Nucleus accumbens (tissue), 56 donors: ENCODE results near the gene TRRAP.

ENCODE experiments used
- DNase-seq, 56 donors: peaks; one replicate each; lab custom pipeline; 2025; lab: John Stamatoyannopoulos, UW

The TRRAP gene

DNA sequence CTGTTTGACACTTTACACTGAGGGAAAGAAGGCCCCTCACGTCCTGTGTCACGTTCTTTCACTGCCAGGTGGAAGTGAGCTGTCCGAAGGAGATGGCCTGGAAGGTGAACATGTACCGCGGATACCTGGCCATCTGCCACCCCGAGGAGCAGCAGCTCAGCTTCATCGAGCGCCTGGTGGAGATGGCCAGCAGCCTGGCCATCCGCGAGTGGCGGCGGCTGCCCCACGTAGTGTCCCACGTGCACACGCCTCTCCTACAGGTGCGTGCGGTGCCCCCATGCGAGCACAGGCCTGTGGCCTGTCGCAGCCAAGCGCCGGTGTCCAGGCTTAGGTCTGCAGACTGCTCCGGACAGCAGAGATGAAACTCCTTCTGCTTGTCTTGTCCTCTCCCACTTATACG is 103.4 kb downstream of the TRRAP start:
- DNase-seq: no peak

DNA sequence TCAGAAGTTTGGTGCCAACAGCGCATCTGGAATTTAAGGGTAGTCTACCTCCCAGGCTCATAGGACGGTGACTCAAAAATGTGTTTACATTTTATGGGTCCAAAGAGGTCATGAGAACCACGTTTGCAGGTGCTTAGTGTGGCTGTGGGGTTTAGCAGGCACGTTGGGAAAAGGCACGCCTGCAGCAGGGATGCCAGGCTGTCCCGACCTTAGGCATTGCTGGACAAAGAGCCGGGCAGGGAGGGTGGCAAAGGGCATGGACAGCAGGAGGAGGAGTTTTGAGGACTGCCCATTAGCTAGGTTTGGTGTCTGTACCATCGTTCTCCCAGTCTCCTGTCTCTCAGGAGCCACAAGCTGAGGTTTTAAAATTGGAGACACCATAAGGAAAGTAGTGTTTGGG is 104.4 kb downstream of the TRRAP start:
- no peak for DNase-seq

DNA sequence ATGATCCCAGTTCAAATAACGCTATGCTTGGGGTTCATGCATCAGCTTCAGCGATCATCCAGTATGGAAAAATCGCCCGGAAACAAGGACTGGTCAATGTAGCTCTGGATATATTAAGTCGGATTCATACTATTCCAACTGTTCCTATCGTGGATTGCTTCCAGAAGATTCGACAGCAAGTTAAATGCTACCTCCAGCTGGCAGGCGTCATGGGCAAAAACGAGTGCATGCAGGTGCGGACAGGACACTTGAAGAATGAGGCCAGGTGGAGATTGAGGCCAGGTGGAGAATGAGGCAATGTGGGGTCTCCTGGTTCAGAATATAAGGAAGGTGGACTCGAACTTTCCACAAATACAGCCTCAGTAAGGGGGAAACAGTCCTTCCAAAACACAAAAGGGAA is 105.8 kb downstream of the TRRAP start:
- no peak for DNase-seq

DNA sequence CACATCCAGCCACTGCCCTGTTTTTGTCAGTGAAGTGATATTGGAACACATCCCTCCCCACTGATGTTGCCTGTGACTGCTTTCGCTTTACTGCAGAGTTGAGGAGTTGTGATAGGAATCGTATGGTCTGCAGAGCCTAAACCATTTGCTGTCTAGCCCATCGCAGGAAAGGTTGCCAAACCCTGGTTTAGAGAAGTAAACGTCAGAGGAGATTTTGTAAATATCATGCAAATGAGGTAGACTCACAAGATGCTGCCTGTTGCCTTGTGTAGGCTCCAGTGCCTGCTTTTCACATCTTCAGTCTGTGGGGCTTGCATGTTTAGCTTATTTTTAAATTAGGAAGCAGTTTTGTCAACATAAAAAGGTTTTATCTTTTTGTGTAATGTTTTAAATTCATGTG is 107.1 kb downstream of the TRRAP start:
- DNase-seq: no peak

DNA sequence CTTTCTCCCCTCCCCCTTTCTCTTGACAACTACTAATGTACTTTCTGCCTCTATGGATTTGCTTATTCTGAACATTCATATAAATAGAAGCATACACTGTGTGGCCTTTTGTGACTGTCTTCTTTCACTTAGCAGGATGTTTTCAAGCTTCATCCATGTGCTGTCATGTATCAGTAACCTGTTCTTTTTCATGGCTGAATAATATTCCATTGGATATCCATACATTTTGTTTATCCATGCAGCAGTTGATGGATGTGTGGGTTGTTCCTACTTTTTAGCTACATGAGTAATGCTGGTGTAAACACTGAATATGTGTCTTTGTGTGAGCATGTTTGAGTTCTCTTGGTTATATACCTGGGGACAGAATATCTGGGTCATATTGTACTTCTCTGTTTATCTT is 107.6 kb downstream of the TRRAP start:
- DNase-seq: no peak

DNA sequence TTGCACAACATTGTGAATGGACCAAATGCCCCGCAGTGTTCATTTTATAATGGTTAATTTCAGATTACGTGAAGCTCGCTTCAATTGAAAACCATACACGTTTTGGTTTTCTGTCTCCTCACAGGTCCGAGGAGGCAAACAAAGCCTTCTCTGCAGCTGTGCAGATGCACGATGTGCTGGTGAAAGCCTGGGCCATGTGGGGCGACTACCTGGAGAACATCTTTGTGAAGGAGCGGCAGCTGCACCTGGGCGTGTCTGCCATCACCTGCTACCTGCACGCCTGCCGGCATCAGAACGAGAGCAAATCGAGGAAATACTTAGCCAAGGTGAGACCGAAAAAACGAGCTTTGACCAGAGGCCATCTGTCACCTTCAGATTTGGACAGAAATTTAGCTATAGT is 110.3 kb downstream of the TRRAP start:
- DNase-seq: no peak

DNA sequence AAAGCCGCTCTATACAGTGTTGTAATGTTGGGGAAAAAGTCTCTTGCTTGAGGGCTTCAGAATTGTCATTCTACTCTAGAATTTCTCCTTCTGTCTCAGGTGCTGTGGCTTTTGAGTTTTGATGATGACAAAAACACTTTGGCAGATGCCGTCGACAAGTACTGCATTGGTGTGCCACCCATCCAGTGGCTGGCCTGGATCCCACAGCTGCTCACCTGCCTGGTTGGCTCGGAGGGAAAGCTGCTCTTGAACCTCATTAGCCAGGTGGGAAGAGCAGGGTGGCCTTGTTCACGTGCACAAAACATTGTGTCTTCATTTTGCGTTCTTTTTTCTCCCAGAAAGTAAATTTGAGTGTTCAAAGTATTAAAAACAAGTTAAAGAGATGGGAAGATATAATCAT is 112.0 kb downstream of the TRRAP start:
- no peak for DNase-seq

DNA sequence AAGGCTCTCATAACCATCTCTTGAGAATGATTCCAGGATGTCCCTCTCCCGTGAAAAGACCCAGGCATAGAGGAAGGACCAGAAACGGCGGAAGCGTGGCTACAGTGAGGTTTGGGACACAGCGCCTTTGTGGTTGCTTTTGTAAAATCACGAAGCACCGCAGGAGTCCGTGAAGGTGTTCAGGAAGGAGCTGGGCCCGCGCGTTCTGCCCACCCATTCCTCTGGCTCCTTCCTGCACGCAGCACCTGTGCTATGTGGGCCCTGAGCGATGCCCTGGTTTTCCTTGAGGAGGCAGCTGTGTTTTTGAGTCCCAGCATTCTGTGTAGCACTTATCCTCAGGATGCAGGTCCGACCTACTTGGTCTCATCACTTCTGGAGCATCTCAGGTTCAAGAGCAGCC is 112.8 kb downstream of the TRRAP start:
- no peak for DNase-seq

DNA sequence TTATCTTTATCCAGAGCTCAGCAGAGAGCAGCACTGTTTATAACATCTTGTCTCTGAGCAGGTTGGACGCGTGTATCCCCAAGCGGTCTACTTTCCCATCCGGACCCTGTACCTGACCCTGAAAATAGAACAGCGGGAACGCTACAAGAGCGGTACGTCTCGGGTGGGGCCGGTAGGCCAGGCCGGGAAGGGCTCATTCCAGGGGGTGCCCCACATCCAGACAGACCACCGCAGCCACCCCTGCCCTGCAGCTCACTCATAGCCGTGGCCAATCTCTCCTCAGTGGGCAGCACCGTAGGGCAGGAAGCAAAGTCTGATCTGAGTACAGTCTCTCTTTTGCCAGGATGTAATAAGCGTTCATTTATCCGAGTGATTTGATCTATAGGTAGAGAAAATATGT is 113.7 kb downstream of the TRRAP start:
- DNase-seq: no peak

DNA sequence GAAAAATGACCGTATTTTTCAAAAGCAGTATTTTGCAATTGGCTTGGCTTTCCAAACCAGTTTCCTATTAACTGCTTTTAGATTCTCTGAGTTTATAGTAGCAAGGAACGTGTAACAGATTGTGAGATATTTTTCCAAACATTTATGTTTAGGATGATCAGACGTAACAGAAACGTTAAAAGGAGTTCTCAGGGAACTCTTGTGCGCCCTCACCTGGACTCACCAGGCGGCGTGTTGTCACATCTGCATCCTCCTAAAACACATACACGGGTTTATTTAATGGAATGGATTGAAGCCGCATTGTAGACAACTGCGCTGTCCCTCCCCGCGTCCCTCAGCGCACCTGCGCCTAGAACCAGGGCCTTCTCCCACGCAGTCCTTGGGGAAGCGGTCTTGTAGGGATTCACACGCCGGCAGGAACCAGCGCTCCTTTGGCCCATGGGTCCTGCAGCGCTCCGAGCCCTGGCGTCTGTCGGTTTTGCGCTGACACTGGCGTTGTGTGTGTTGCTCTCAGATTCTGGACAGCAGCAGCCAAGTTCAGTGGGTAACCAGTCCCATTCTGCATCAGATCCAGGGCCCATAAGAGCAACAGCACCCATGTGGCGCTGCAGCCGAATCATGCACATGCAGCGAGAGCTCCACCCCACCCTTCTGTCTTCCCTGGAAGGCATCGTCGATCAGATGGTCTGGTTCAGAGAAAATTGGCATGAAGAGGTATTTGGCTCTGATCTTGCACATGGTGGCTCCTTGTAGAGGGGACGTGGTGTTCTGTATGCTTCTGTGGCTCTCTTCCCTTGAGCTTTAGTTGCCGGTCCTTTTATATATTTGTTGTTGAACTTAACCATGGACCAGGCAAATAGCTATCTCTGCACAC is 114.9 kb downstream of the TRRAP start:
- DNase-seq: no peak

DNA sequence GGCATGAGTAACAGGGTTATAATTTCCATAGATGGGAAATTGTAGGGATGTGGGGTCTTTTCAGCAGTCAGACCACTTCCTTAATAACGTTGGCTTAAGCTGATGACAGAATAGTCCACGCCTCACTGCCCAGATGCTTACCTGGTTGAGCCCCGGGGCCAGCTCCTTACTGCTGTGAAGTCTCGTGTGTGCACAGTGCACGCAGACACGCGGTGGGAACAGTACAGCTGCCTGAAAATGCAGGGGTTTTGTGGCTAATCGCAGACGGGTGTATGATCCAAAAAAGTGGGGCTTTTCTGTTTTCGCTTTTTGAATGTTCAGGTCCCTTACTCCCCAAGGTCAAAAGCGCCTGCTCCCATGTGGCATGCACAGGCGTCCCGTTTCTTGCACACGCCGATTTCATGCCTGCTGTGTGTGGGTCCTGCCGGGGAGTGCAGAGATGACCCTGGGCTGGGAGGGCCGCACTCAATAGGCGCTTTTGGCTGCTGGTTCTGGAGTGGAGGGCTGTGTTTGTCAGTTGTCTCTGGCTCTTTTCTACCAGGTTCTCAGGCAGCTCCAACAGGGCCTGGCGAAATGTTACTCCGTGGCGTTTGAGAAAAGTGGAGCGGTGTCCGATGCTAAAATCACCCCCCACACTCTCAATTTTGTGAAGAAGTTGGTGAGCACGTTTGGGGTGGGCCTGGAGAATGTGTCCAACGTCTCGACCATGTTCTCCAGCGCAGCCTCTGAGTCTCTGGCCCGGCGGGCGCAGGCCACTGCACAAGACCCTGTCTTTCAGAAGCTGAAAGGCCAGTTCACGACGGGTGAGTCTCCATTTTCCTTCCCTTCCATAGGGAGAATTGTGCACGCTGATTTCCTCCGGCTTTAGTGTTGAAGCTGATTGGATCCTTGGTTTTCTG is 116.0 kb downstream of the TRRAP start:
- no peak for DNase-seq

DNA sequence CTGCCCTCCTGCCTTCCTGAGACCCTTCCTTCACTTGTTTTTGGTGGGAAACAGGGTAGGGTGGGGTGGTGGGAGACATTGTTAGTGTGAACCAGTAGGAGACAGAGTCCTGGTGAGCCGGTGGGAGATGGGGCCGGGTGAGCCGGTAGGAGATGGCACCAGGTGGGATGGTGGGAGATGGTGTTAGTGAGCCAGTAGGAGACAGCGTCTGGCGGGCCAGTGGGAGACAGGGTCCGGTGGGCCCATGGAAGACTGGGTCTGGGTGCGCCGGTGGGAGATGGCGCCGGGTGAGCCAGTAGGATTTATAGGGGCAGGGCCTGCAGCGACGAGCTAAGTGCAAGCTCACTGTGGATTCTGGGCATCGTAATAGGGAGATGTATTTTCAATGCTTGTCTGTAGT is 116.8 kb downstream of the TRRAP start:
- DNase-seq: no peak

DNA sequence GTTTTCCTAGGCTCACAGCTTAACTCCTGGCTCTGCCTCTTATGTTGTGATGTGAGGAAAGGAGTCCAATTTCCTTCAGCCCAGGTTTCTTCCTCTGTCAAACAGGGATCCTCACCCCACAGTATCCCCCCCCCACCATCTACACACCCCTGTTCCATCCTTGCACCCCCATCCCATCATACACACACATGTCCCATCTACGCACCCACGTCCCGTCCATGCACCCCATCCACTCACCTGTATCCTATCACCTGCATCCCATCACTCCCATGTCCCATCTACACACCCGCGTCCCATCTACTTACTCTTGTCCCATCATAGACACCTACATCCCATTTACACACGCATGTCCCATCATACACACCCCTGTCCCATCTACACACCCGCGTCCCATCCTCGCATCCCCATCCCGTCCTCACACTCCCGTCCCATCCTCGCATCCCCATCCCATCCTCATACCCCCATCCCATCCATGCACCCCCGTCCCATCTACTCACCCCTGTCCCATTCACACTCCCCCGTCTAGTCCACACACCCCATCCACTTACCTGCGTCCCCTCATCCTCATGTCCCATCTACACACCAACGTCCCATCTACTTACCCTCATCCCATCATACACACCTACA is 117.3 kb downstream of the TRRAP start:
- DNase-seq: no peak

DNA sequence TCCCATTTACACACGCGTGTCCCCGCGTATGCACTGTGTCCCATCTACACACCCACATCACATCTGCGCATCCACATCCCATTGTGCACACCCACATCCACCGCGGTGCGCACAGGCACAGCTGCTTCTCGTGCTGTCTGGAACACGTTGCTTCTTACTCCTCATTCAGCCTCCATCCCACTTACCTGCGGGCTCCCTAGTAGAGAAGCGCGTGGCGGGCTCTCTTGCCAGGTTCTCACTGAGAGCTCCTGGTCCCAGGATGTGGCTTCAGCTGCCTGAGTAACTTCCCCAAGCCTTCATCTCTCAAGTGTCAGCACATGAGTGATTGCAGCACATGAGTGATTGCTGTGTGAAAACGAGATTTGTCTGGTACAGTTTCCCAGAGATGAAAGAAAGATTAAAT is 117.8 kb downstream of the TRRAP start:
- DNase-seq: peak in 26 of 56 donors; percentile 3 to 71 (median 20)

DNA sequence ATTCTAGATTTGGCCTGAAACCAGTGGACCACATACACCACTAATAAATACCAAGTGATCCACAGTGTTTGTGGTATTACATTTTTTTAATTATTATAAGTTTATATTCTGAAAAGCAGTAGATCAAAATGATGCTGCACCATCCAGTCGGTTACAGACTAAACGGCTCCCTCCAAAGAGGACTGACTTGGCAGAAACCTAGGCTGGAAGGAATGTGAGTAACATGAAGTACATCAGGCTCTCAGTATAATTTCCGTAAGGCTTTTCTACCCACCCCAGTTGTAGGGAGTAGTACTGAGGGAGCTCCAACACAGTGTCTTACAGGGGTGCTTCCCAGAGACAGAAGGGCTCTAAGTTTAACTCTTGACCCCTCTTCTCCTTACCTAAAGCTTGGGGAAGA is 119.5 kb downstream of the TRRAP start:
- no peak for DNase-seq

DNA sequence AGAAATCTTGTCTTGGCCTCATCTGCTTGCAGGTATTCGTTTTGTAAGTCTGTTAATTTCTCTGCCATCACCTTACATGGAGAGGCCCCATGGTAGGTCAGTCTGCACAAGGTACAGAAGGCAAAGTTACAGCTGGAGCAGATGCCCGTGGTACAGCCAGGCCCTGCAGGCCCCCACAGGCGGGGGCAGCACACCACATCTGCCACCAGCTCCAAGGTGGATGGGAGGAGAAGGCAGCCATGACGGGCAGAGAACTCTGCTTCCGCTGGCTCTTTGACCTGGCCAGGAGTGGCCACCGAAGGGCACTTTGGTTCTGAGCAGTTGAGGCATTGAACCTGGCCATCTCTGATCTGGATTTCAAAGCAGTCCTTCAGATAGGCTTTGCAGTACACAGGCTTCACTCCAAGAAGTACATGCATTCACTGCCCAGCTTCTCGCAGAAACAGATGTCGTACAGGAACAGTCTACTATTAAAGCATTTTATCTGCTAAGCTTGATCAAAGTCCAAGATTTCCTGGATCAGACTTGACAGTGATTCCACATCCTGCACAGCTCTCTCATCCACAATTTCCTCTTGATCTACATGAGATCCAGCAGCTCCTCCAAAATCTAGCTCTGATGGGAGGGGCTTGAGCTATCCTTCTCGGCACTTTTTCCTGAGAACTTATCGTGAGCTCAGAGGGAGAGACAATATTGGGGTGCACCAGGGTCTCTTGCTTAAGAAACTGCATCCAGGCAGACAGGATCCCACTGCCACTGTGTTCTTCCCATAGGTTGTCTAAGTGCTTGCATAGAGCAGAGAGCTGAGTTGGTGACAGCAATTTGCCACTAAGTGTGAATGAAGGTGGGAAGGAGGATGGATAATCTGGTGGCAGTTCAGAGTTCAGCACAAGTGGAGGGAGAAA is 120.7 kb downstream of the TRRAP start:
- no peak for DNase-seq

DNA sequence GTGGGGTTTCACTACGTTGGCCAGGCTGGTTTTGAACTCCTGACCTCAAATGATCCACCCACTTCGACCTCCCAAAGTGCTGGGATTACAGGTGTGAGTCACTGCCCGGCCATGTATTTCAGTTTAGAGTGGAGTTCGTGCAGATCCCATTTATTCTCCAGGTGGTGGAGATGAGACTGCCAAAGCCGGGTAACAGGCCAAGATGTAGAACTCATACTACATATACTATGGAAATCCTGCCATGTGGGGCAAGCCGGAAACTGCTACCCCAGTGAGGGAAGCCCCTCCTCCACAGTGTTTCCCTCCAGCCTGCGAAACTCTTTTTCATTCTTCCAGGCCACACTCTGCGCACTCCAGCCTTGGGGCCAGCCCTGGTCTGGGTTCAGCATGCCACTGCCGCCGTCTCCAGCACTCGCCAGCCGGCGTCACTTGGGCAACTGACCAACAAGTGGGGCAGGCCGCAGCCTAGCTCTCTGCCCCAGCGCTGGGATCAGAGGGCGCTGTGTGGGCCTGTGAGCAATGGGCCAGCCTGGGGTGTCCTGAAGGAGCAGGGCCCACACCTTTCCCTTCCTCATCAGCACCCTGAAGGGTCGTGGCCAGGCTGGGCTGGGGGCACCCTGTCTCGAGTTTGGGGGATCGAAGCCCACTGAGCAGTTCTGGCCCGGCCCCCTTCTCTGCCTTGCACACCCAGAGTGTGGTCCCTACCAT is 122.0 kb downstream of the TRRAP start:
- DNase-seq: no peak

DNA sequence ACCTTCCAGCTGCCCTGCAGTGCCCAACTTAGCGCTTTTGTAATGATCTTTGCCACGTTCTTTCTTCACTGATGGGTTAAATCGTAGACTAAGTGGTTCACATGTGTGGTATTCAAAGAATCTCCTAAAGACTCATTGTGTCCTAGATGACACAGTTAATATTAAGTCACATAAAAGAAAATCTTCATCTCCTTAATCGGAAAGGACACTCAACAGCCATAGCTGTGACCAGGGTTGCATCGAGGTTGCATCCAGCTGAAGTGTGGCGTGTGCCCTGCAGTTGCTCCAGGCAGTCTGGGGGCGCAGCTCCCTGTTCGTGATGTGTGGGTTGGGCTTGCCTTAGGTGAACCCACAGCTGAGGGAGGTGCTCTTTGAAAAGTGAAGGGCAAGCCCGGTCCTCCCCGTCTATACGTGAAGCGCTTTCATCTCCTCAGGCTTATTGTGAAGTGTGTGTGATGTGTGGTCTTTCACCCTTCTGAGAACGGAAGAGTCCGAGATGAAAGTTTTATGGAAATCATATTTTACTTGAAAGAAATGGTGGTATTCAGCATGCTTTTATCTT is 122.7 kb downstream of the TRRAP start:
- peak in 3 of 56 donors; percentile 10 to 32 (median 18) for DNase-seq

DNA sequence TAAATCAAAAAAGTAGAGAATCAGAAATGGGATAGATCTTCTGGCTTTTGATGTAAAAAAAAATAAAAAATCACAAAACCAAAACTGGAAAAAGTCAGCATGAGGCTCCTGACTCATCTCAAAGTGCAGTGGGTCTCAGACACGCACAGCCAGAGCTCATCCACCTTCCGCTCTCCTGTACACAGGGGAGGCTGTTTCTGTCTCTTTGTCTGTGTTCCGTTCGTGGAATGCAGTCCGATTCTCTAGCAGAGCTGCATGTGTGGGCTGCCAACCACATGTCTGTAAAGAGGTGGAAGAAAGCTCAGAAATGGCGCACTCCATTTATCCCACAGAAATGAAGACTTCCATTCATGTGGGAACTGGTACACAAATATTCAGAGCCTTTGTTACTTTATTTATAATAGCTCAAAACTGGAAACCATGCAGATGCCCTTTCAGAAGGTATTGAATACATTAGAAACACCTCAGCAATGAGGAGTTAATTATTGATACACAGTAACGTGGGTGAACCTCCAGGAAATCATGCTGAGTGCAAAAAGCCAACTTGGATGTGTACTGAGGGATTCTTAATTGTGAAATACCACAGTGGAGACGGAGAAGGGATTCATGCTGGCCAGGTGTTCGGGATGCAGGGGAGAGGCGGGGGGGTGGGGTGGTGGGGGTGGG is 123.3 kb downstream of the TRRAP start:
- DNase-seq: peak in 9 of 56 donors; percentile 6 to 47 (median 28)
